Activated CD4-positive, alpha-beta T cell treated with anti-CD3 and anti-CD28 coated beads, Interleukin-10, Interleukin-2, amounts not matched to agents 100 ng/mL and 50 ng/mL, durations not matched to agents 16 hours and 8 hours (primary cell): ENCODE data around the gene HMGB1.

Experiments
- DNase-seq: peaks from one replicate; pipeline ENCODE4 v3.0.0-alpha.2; 2020

The HMGB1 gene

DNA sequence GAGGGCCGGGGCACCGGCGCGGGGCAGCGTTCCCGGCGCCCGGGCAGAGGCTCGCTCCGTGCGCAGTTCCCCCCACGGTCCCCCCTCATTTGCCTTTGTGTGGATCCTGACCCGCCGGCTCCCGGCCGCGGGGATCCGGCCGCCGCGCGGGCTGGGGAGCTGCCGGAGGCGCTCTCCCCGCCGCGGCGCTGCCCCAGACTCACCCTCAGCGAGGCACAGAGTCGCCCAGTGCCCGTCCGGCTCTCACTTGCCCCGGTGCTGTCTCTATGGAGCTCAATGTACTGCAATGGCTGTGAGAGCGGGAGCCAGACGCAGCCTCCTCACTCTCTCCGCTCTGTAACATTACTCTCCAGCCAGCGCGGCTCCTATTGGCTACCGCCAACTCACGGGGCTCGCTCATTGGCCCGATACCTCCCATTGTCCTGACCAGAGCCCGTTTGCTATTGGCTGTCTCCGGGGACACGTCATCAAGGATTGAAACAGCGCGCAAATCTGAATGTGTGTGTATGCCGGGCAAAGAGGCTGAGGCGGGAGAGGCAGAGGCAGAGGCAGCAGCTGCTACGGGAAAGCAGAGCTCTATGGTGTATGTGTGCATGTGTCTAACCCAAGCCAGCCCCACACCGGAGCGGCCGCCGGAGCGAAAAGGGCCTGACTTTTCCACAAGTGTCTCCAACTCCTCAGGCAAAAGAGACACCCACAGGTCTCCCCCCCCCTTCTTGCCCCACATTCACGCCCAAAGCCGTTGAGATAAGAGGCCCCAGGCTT is at the start of gene HMGB1:
TSS of gene HMGB1 (minus strand) at position 344 of the 765 bp plus-strand sequence. CDS start 2,256 bp downstream, outside the sequence.
- DNase-seq = peak; percentile 100

GRCh38 chr13:30510811-30511371 is 45.2 kb upstream of the HMGB1 start:
- no peak for DNase-seq

DNA sequence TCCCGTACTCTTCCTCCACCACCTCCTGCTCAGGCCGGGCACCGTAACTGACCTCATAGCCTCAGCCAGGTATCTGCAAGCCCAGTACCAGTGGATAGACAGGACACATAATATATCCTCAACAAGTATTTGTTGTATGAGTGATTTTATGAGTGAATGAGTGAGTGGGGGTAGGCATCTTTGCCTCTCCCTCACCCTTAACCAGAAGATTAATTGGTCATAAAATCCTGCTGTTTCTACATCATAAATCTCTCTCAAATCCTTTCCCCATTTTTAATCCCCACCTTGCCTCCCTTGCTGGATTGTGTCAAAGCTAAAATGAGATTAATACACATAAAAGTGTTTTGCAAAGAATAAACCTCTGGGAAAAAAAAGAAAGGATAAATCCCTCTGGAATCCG is 44.4 kb upstream of the HMGB1 start:
- no peak for DNase-seq

GRCh38 chr13:30509254-30510050 is 43.7 kb upstream of the HMGB1 start:
- no peak for DNase-seq

DNA sequence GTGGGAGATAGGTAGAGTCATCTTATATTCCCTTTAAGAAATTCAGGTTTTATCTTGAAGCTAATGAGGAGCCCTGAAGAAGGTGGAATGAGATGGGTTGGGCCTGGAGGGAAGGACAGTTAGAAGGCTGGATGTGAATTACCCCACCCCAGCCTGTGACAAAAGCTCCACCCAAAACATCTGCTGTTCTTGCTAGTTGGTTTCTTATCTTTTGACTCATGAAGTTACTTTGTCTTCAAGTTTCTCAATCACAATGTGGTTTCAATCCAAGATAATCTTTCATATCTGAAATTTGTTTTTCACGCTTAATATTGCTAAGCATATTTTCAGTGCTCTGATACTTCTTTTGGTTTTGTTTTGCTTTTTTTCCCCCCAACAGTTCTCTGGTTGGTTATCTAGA is 38.3 kb upstream of the HMGB1 start:
- peak; percentile 66 for DNase-seq

GRCh38 chr13:30502237-30502636 is 36.5 kb upstream of the HMGB1 start:
- no peak for DNase-seq

- no peak for DNase-seq
These were observed 33.6 kb upstream of the HMGB1 start for GRCh38 chr13:30499338-30499737.

DNA sequence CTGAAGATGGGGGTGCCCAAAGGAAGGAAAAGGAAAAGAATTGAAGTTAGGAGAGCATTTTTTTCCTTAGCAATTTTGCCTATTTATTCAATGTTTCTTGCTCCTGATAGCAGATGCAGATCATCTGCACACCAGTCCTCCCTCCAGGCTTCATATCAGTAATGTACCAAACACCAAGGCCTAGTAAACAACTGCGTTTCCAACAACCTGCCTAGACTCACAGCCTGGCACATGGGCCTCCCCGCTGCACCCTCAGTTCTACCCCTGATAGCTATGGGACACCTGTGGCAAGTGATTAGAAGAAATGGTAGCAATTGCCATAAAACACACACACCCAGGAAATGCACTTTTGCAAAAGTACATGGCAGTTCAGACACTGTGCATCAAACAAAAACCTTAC is 30.4 kb upstream of the HMGB1 start:
- DNase-seq = no peak

- DNase-seq = no peak
These were observed 30.0 kb upstream of the HMGB1 start for GRCh38 chr13:30495746-30496145.

DNA sequence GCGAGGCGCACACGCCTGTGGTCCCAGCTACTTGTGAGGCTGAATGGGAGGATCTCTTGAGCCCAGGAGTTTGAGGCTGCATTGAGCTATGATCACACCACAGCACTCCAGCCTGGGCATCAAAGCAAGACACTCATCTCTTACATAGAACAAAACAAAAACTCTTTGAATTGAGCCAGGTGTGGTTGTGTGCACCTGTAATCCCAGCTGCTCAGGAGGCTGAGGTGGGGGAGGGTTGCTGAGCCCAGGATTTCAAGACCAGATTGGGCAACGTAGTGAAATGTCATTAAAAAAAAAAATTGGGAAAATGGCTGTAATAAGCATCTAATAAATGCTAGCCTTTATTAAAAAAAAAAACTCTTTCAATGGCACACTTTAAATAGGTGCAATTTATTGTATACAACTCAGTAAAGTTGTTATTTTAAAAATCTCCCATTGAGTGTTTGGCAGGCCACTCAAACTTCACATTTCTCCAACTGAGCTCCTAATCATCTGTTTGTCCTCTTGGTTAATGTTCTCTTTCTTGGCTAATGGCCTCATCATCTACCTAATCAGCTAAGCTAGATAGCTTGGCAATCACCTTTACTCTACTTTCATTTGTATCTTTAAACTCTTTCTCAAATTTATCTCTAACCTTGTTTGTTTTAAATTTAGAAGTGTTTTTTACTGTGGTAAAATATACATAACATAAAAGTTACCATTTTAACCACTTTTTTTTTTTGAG is 28.1 kb upstream of the HMGB1 start:
- DNase-seq = no peak

- no peak for DNase-seq
These were observed 21.3 kb upstream of the HMGB1 start for GRCh38 chr13:30487075-30487470.

GRCh38 chr13:30486230-30487074 is 20.7 kb upstream of the HMGB1 start:
- no peak for DNase-seq

- no peak for DNase-seq
These were observed 15.6 kb upstream of the HMGB1 start for GRCh38 chr13:30481241-30481760.

GRCh38 chr13:30480292-30480950 is 14.7 kb upstream of the HMGB1 start:
- DNase-seq = no peak

DNA sequence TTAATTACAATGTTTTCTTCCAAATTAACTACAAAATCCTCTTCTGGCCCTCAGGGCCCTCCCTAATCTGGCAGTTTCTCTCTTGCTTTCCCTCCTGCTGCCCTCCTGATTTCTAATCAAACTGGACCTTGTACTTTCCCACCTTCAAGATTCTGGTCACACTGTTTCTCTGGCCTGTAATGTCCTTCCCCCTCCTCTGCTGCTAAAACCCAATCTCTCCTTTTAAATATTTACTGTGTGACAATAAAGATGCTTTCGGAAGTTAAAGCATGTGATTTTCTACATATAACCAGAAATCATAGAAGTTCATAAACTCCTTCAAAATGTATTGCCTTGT is 14.1 kb upstream of the HMGB1 start:
- DNase-seq = no peak

- DNase-seq = no peak
These were observed 13.6 kb upstream of the HMGB1 start for GRCh38 chr13:30479154-30479882.

DNA sequence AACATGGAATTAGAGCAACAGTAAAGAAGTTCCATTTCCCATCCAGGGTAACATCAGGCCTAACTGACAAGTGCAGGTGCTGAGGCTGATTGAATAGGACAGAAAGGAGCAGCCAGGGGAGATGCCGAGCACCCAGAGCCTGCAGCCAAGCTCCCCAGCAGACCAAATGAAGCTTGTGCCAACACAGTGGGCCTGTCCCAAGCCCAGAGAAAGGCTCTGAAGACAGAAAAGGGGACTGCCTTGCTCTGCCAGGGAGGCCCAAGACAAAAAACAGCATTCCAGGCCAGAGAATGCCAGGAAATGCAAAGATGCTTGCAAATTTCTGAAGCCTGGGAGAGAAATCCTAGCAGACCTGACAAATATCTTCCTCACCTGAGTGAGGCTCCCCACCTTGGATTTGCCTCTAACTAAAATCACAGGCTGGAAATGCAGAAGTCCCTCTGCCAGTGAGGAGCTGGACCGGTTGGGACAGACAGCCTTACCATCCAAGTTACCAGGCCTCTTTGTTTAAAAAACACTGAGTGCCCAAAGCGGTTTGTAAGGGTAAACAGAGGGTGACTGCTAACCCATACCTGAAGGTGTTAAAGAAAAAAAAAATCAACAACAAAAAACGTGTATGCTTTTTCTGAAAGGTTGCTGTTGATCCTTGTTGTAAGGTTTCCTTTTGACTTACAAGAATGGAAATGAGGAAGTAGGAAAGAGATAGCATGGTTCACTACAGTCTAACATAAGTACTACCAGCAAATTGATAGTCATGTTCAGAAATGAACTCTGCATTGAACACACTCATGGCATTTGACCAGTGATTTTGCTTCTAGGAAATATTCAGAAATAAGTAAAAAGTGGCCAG is 11.8 kb upstream of the HMGB1 start:
- no peak for DNase-seq

DNA sequence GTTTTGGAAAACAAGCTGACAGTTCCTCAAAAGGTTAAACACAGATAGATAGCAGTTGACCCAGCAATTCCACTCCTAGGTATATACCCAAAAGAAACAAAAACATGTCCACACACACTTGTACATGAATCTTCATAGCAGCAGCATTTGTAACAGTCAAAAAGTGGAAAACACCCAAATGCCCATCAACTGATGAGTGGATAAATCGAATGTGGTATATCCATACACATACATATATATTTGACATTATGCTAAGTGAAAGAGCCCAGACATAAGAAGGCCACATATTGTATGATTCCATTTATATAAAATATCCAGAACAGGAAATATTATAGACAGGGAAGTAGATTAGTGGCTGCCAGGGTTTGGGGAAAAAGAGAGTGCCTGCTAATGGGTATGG is 7.9 kb upstream of the HMGB1 start:
- DNase-seq = no peak

GRCh38 chr13:30466841-30467252 is 1.1 kb upstream of the HMGB1 start:
- peak; percentile 21 for DNase-seq

DNA sequence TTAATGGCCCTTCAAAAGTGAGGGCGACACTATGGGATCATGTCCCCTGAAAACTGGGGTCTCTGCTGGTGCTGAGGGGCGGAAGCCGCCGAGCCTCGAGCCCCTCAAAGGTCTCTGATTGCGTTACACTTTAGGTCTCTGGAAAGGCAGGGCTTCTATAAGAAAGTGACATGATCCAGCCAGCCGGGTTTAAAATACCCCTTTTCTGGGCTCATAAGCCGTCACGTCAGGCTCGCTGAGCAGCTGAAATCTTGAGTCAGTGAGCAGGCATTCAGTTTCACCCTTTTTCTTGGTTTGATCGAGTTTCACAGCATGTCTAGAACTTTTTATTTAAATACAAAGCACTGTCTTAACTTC is 600 bp upstream of the HMGB1 start:
- DNase-seq = peak; percentile 49
